Activated gamma-delta T cell (primary cell): Measurements from ENCODE around the gene C1orf87.

Source experiments
- DNase-seq: peaks from one replicate; lab custom pipeline; 2025; lab: John Stamatoyannopoulos, UW
- total RNA-seq, 2 donors: gene quantifications; one replicate each; lab custom pipeline; 2026; lab: John Stamatoyannopoulos, UW

Gene C1orf87, protein sequence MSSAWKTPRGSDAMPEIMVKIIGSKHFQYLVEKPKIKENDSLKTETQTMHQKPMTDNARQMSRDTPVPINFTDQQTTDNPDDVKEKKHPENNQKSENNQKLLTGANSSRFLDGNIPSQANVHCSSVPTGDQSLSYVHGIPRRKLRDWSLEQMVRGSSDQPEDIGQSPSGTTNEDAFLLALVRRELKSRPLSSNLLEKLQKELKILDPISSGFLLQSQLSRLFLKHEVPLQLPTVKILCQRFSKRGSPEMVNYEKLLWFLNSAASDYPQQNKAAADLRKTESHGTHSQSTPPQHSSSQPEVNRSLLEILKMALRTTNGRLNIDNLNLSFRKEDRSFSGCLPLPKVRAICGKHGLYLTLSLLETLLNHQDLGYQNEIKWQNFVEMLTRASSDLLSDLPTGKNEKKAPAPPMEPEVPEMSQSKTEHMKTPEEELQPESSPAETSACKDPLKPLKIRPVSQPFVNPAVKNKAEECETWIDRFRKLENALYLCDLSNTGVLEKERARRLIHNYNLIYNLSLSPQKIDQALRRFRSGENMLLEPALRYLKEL
- 0 reads per million in 2 donors for total RNA-seq

DNA sequence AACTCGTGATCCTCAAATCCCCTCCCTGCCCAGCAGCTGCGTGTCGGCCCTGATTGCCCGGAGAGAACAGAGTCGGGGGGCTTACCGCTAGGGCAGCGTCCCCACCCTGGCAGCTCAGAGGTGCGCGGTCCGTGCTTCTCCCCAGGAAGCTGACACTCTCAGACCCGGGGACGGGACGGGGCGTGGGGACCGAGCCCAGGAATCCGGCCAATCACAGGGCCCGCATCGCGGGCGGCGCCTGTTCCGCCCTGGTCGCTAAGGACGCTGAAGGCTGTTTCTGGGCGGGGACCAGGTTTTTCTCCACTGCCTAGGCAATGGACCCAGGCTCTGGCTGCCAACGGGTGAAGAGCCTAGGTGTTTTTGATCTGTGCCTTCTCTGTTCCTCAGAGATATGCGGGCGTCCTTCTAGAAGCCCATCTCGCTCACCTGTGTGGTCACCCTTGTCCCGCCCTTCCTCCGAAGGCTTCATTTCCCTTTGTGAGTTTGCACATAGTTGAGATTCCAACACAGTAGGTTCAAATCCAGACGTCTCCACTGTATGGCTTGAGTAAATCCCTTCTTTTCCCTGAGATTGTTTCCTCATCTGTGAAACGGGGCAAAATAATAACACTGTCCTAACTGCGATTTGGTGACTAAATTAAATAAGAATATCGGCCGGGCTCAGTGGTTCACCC lies at the start of gene C1orf87:
Gene C1orf87, minus strand, starts transcription at position 166 of the 674 bp plus-strand sequence. CDS start 1,127 bp downstream, outside the sequence.
- DNase-seq, result no peak

- DNase-seq, result no peak
Measured at GRCh38 chr1:60118085-60118484, 44.5 kb upstream of the C1orf87 start.

DNA sequence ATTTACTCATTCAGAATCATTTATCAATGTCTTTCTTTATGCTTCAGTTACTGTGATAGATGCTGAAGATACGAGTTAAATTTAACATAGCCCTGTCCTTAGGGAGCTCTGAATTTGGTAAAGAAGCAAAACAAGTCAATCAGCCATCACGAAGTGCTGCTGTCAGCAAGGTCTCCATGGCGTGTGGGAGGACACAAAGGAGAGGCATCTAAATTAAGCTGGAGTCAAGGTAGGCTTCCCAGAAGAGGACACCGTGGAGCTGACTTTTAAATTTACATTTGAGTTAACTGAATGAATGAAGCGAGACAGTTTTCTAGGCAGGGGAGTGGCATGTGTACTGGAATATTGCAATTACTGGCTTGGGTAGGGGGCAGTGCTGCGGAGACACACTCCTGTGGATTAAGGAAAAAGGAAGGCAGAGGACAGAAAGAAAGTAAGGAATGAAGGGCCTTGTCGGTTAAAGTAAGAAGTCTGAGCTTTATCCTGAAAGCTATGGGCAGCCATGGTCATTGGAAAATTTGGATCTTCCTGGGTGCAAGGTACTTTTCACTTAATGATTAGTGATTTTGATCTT lies 41.3 kb upstream of the C1orf87 start:
- DNase-seq, result no peak

- DNase-seq, result no peak
Measured at GRCh38 chr1:60113596-60113995, 40.0 kb upstream of the C1orf87 start.

- no peak for DNase-seq
Measured at GRCh38 chr1:60113028-60113427, 39.5 kb upstream of the C1orf87 start.

DNA sequence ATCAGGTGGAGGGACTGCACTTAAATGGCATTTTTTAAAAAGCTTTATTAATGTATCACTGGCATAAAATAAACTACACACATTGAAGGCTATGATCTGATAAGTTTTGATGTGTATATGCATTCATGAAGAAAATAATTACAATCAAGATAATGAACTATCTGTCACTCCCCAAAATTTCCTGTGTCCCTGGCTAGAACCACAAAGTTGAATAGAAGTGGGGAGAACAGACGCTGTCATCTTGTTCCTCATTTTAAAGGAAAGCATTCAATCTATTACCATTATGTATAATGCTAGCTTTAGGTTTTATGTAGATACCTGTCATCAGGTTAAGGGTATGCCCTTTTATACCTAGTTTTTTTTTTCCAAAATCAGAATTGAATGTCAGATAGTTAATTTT lies 38.1 kb upstream of the C1orf87 start:
- DNase-seq, result no peak

GRCh38 chr1:60111118-60111517 lies 37.5 kb upstream of the C1orf87 start:
- DNase-seq, result no peak

GRCh38 chr1:60108196-60108595 lies 34.6 kb upstream of the C1orf87 start:
- no peak for DNase-seq

DNA sequence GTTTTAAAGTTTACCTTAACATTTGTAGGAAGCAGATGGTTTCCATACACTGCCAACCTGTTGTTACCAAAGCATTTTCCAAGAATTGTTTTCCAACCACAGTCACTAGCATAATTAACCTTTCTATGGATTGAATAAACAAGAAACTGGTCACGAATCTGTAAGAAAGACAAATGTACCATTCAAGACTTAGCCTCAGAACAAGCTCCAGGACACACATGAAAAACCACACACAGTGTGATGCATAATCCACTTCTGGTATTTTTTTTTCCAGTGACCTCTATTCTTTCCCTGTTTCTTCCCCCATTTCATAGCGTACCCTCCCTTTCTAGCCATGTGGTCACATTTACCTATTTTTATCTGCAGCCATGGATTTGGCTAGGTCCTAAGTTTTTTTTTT lies 29.6 kb upstream of the C1orf87 start:
- DNase-seq, result no peak

- DNase-seq, result no peak
Measured at GRCh38 chr1:60102267-60103061, 28.9 kb upstream of the C1orf87 start.

DNA sequence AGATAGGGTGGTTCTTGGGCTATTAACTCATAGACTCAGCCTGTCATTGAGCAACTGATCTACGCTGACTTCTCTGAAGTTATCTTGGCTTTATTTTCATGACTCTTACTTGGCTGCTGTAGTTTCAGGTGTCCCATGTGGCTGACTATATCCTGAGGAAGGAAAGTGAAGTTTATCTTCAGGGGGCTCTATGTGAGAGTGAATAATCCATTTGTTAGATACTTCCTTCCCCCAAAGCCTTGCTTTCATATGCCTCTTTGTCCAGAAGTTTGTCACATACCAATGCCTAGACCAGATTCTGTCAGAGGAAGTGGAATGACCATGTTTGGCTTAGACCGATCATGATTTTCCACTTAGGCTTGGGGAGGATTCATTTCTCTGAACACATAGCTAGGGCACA lies 27.9 kb upstream of the C1orf87 start:
- no peak for DNase-seq

DNA sequence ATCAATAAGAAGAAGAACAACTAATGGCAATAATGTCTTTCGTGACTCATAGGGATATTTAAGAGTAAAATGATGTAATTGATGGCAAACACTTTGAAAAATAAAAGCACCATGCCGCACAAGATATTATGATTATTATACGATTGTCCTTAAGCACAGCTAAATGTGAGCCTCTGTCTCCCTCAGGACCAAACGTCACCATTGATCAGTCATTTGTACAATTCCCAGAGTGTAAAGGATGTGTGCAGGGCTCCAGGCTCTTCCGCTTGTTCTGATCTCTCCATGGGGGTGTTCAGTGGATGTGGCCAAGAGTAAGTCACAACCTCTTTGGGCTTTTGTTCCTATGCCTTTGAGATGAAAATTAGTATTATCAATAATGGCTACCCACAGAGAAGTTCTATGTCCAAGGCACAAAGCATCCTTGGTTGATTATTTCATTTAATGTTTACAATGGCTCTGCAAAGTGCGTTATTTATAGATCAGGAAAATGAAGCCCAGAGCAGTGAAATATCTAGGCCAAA lies 17.7 kb upstream of the C1orf87 start:
- no peak for DNase-seq

DNA sequence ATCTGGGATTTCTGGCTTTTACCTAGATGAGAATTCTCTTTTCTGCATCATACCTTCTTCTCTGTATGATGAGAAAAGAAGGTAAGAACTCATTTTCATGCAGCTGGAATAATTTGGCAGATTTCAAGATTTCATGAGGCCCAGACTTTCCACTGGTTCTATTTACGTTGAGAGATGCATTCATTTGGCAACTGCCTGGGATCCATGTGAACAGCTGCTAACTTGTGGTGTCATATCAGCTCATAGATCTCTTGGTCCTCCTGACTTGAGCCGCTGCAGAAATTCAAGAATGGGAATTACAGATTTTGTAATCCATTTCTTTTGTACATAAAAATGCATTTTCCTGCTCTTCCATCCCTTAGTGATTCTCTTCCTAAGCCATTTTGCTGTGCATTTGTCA lies 17.1 kb upstream of the C1orf87 start:
- no peak for DNase-seq

GRCh38 chr1:60088620-60089155 lies 15.1 kb upstream of the C1orf87 start:
- no peak for DNase-seq

- DNase-seq, result no peak
Measured at GRCh38 chr1:60087681-60088080, 14.1 kb upstream of the C1orf87 start.

DNA sequence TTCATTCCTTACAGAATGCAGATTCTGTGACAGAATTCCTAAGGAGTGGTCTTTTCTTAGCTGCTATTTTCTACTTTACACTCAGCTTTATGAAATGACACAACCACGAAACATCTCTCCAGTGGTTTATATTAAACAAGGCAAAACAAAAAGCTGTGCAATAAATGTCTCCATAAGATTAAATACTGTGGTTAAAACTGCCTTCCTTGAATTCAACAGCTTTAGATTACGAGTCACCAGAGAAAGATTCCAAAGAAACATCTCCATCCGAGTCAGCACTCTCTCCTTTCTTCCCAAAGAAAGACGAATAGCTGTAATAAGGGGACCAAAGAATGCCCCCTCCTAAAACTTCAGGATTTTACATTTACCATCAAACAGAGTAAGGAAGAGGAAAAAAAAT lies 4.6 kb upstream of the C1orf87 start:
- DNase-seq, result no peak

- no peak for DNase-seq
Measured at GRCh38 chr1:60071296-60071695, 2.3 kb downstream of the C1orf87 start.

DNA sequence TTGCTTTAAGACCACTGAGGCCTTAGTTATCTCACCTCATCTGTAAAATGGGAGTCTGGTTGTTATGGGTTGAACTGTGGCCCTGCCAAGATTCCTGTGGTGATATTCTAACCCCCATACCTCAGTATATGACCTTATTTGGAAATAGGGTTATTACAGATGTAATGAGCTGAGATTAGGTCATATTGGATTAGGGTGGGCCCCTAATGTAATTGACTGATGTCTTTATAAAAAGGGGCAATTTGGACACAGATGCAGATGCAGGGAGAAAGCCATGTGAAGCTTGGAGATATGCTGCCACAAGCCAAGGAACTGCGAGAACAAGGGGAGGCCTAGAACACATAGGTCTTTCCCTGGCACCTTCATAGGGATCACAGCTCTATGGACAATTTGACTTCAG lies 3.9 kb downstream of the C1orf87 start:
- DNase-seq, result no peak

GRCh38 chr1:60068393-60069045 lies 5.1 kb downstream of the C1orf87 start:
- no peak for DNase-seq

DNA sequence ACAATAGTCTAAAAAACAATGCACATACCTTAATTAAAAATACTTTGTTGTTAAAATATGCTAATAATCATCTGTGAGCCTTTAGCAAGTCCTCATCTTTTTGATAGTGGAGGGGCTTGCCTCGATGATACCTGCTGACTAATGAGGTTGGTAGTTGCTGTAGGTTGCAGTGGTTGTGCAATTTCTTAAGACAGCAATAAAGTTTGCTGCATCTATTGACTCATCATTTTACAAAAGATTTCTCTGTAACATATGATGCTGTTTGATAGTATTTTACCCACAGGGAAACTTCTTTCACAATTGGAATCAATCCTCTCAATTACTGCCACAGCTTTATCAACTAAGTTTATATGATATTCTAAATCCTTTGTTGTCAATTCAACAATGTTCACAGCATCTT lies 7.6 kb downstream of the C1orf87 start:
- no peak for DNase-seq

GRCh38 chr1:60065199-60065598 lies 8.4 kb downstream of the C1orf87 start:
- DNase-seq, result no peak
